ENCODE results near the gene TDRD7. TPM values are rescaled to one million over a fixed set of nuclear protein-coding genes. Genes with fewer than 3 reads are reported as not detected.

Gene TDRD7
- total and polyA plus RNA-seq, 2 of the 8 experiments (the other 6 are each of a cell fraction or from before 2014, with no cell fraction given), result 1.2 to 2.3 TPM

DNA sequence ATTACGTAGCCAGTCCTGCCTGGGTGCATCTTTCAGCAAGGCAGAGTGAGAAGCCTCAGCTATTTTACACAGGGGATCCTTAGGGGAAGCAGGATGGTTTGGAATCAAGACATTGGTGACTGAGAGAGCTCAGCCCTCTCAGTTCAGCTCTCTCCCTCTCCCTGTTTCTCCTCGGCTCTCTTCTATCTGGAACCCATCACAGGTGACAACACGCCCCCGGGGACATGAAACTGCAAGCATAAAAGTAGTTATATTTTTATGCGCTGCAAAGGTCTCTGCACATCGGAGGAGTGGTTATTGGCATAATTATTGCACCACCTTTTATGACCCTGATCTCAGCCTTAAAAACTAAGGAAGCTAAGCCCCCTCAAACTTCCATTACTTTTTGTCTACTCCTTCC lies 103.8 kb downstream of the TDRD7 start:
- no peak overlapping the region for H3K27ac ChIP-seq (ENCODE audit: low read depth, low read length)
- H2BK20ac ChIP-seq (ENCODE audit: low read length), result no peak overlapping the region
- H3K4me3 ChIP-seq (ENCODE audit: extremely low read depth in 1 of 4, insufficient read depth in 2 of 4, low read depth in 3 of 4, low read length in 4 of 4), result no peak overlapping the region
- H3K18ac ChIP-seq (ENCODE audit: extremely low read depth, low read length), result no peak overlapping the region
- no peak overlapping the region for H2BK12ac ChIP-seq (ENCODE audit: low read depth, low read length)
- H3K79me1 ChIP-seq (ENCODE audit: low read depth, low read length), result no peaks in the 10 kb centered on the region
- H2BK120ac ChIP-seq (replicated peaks; ENCODE audit: low read depth, low read length), result no peak overlapping the region
- 90% methylated on average over 6 of the region's 6 CpGs; no CpG with 5 or more reads in 1 of the 2 experiments for WGBS, 2 experiments (ENCODE audit: extremely low coverage in 1 of 2, insufficient coverage in 1 of 2, insufficient read length in 1 of 2, insufficient replicate concordance in 2 of 2, low coverage in 1 of 2, low lambda C conversion rate in 2 of 2, missing lambda C conversion rate in 1 of 2)
- peaks cover 0 to 2% of the 10 kb centered on the region in 2 experiments for H4K20me1 ChIP-seq (replicated peaks in 1 of 2; ENCODE audit: control insufficient read depth in 1 of 2, insufficient read depth in 2 of 2, low read length in 2 of 2)
- CTCF ChIA-PET (ENCODE audit: partially characterized antibody), result interaction anchor here (1.0 to 2.1 kb wide), 7 partner anchors 10 to 83 kb away, joined by 3 to 15 read pairs (median 5); no protein-coding TSS in a partner anchor
- no peaks in the 10 kb centered on the region for H3K79me2 ChIP-seq (ENCODE audit: control insufficient read depth in 1 of 2, insufficient read depth in 2 of 2, low read length in 2 of 2)
- no peak overlapping the region for H3K56ac ChIP-seq (replicated peaks; ENCODE audit: insufficient read length, low read depth, low read length)
- H2BK15ac ChIP-seq (ENCODE audit: low read length), result no peak overlapping the region
- no peak overlapping the region for H3K23ac ChIP-seq (ENCODE audit: insufficient read length)
- no peak overlapping the region for H3K14ac ChIP-seq (ENCODE audit: insufficient read length)
- H3K36me3 ChIP-seq (ENCODE audit: control insufficient read depth in 2 of 4, insufficient read depth in 4 of 4, low read length in 3 of 4), result no peaks in the 10 kb centered on the region
- no peak for DNase-seq (ENCODE audit: low read depth in 1 of 2, low spot score in 2 of 2)
- POLR2A ChIA-PET (ENCODE audit: partially characterized antibody), result interaction anchor here (0.7 kb wide), 1 partner anchor 30 kb away, joined by 3 read pairs; no protein-coding TSS in a partner anchor
- H2AFZ ChIP-seq (ENCODE audit: low read length), result no peak overlapping the region; the same call in 1 of the 2 replicates
- H3K9ac ChIP-seq (replicated peaks in 1 of 4; ENCODE audit: extremely low read depth in 1 of 4, low read depth in 3 of 4, low read length in 3 of 4), result no peak overlapping the region
- no peak overlapping the region for H2BK5ac ChIP-seq (ENCODE audit: low read depth, low read length)
- no peak overlapping the region for H3K4ac ChIP-seq (replicated peaks; ENCODE audit: insufficient read length, low read depth, low read length)
- no peak overlapping the region for H2AK5ac ChIP-seq (ENCODE audit: low read depth, low read length)
- peaks cover 0 to 2% (median 0%) of the 10 kb centered on the region in 4 experiments; a peak in 1 of 7 replicates for H3K4me1 ChIP-seq (replicated peaks in 1 of 4; ENCODE audit: control insufficient read depth in 3 of 4, insufficient read depth in 4 of 4, low read length in 3 of 4)
- no peak overlapping the region for H4K5ac ChIP-seq (ENCODE audit: insufficient read length, low read depth, low read length)
- H4K8ac ChIP-seq (ENCODE audit: extremely low read depth, insufficient read depth, low read length), result no peak overlapping the region
- TF ChIP-seq MAX (IDR thresholded peaks at IDR 0.05), result no peak
- TF ChIP-seq SP2 (IDR thresholded peaks at IDR 0.05; ENCODE audit: low read length), result no peak
- no peak for TF ChIP-seq KDM1A (IDR thresholded peaks at IDR 0.05; ENCODE audit: borderline replicate concordance, low read length)
- TF ChIP-seq NANOG (IDR thresholded peaks at IDR 0.05; ENCODE audit: insufficient read depth, low read depth, low read length, poor library complexity, severe bottlenecking), result no peak
- TF ChIP-seq SIX5 (IDR thresholded peaks at IDR 0.05; ENCODE audit: low read depth, low read length), result no peak
- TF ChIP-seq, protein P1, sequence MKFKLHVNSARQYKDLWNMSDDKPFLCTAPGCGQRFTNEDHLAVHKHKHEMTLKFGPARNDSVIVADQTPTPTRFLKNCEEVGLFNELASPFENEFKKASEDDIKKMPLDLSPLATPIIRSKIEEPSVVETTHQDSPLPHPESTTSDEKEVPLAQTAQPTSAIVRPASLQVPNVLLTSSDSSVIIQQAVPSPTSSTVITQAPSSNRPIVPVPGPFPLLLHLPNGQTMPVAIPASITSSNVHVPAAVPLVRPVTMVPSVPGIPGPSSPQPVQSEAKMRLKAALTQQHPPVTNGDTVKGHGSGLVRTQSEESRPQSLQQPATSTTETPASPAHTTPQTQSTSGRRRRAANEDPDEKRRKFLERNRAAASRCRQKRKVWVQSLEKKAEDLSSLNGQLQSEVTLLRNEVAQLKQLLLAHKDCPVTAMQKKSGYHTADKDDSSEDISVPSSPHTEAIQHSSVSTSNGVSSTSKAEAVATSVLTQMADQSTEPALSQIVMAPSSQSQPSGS (IDR thresholded peaks at IDR 0.05; ENCODE audit: low read length), result no peak
- no peak overlapping the region for H4K91ac ChIP-seq (replicated peaks; ENCODE audit: insufficient read length, low read length)
- no peak overlapping the region for H3K4me2 ChIP-seq (ENCODE audit: insufficient read depth in 1 of 2, low read depth in 2 of 2, low read length in 2 of 2)
- no peak for FAIRE-seq
- no peaks in the 10 kb centered on the region for H3K23me2 ChIP-seq (ENCODE audit: low read depth, low read length)
- H3K27me3 ChIP-seq (replicated peaks in 1 of 4; ENCODE audit: control insufficient read depth in 3 of 4, extremely low read depth in 1 of 4, insufficient read depth in 3 of 4, low read length in 3 of 4), result no peaks in the 10 kb centered on the region; a peak in 2 of 7 replicates
- no peaks in the 10 kb centered on the region for H3K9me3 ChIP-seq (ENCODE audit: insufficient read depth in 2 of 2, low read depth in 1 of 2, low read length in 1 of 2)

All from H1 (cell line).